Spleen (tissue), 11 donors: Measurements from ENCODE around the gene MIS18BP1. TPM values are rescaled to one million over a fixed set of nuclear protein-coding genes. Genes with fewer than 3 reads are reported as not detected.

Source experiments
- DNase-seq: peaks from one replicate; pipeline ENCODE4 v3.0.0-alpha.2; 2020
- H3K27ac ChIP-seq, 8 donors: fragments of 200-600 bp; sonication (generic) in 7 of 8; 1 replicate in 4 of 8; 2 replicates in 4 of 8; pipeline versions ENCODE4 v1.5.0 to v1.8.0; 2016 to 2021; ENCODE audit warnings: inconsistent platforms in 4 of 8, mild to moderate bottlenecking in 4 of 8, moderate library complexity in 1 of 8
- H3K27me3 ChIP-seq, 7 donors: fragments of 200-600 bp; sonication (generic) in 6 of 7; replicated peaks in 1 of 7; 1 replicate in 4 of 7; 2 replicates in 3 of 7; pipeline versions ENCODE4 v1.5.0 to v1.8.0; 2016 to 2021; ENCODE audit warnings: inconsistent platforms in 3 of 7, mild to moderate bottlenecking in 1 of 7
- H3K36me3 ChIP-seq, 6 donors: fragments of 200-600 bp; sonication (generic) in 5 of 6; 1 replicate in 4 of 6; 2 replicates in 2 of 6; pipeline versions ENCODE4 v1.5.0 to v1.8.0; 2016 to 2021; ENCODE audit warnings: inconsistent platforms in 2 of 6
- H3K4me1 ChIP-seq, 6 donors: fragments of 200-600 bp; sonication (generic) in 5 of 6; 1 replicate in 3 of 6; 2 replicates in 3 of 6; pipeline versions ENCODE4 v1.5.0 to v1.8.0; 2016 to 2021; ENCODE audit warnings: inconsistent platforms in 3 of 6
- H3K4me3 ChIP-seq, 8 donors: fragments of 200-600 bp; sonication (generic) in 7 of 8; 1 replicate in 4 of 8; 2 replicates in 4 of 8; pipeline versions ENCODE4 v1.5.0 to v1.8.0; 2016 to 2021; ENCODE audit warnings: inconsistent platforms in 4 of 8, mild to moderate bottlenecking in 4 of 8, moderate library complexity in 2 of 8
- H3K9me3 ChIP-seq, 8 donors: fragments of 200-600 bp; sonication (generic) in 7 of 8; 1 replicate in 4 of 8; 2 replicates in 4 of 8; pipeline versions ENCODE4 v1.5.0 to v1.8.0; 2016 to 2021; ENCODE audit warnings: inconsistent platforms in 4 of 8
- CTCF ChIP-seq, 11 experiments: fragments of 200-600 bp in 7 of 11; fragments of 450-650 bp in 4 of 11; sonication (generic) in 4 of 11; IDR thresholded peaks in 8 of 11; conservative IDR thresholded peaks in 3 of 11; 1 replicate in 7 of 11; 2 replicates in 4 of 11; pipeline versions ENCODE4 v1.4.0 to v1.8.0; 2016 to 2021; ENCODE audit warnings: antibody characterized with exemption in 11 of 11, inconsistent platforms in 4 of 11, mild to moderate bottlenecking in 1 of 11
- POLR2A ChIP-seq, 3 donors: fragments of 450-650 bp; IDR thresholded peaks; one replicate each; pipeline ENCODE4 v1.5.1; 2017; ENCODE audit warnings: antibody characterized with exemption in 3 of 3, mild to moderate bottlenecking in 1 of 3
- POLR2AphosphoS5 ChIP-seq, 3 donors: sonication (generic); formaldehyde crosslinking; IDR thresholded peaks; one replicate each; pipeline ENCODE4 v1.5.1; 2017; ENCODE audit warnings: antibody characterized with exemption in 3 of 3
- intact Hi-C: fragments of 100-400 bp; cut with DNase I; formaldehyde crosslinking; loops from one replicate; pipeline ENCODE4 v1.15.0; 2023; ENCODE audit warnings: low total_unique reads
- polyA plus RNA-seq, 3 donors: library from polyadenylated mRNA; stranded (reverse); fragments of 200-250 nt; gene quantifications; one replicate each; pipeline ENCODE4 v1.2.1, GENCODE V29; 2013
- small RNA-seq, 4 donors: library from RNA; depleted of rRNA; stranded (forward); fragments of <200 nt; gene quantifications; one replicate each; pipeline ENCODE3, GENCODE V24; 2016
- total RNA-seq, 7 donors: library from RNA; depleted of rRNA in 3 of 7; stranded (reverse); fragments of >200 nt in 3 of 7; fragmentation: NEBNext Ultra II Directional in 4 of 7; extraction: Animal tissue kit (Norgen Biotek cat#: 25700) in 4 of 7; gene quantifications; one replicate each; pipeline versions ENCODE4 v1.1.0 to v1.2.1, GENCODE V29; 2016 to 2021
- donor health status: healthy with polysubstance abuse.
- donor health status: DM: no; HTN: no; CAD: no; lungs with moderate emphysema.
- donor health status: DM: no; HTN: no; CAD: no.
- donor health status: Bipolar disorder and iron deficiency.
- donor health status: healthy.
- donor health status: DM: no; HTN: no; CAD: no.
- donor health status: DM: yes; HTN: yes; CAD: no.

Gene MIS18BP1
- total and polyA plus RNA-seq, 10 donors: 12.8 to 86.3 (median 44.8) TPM

DNA sequence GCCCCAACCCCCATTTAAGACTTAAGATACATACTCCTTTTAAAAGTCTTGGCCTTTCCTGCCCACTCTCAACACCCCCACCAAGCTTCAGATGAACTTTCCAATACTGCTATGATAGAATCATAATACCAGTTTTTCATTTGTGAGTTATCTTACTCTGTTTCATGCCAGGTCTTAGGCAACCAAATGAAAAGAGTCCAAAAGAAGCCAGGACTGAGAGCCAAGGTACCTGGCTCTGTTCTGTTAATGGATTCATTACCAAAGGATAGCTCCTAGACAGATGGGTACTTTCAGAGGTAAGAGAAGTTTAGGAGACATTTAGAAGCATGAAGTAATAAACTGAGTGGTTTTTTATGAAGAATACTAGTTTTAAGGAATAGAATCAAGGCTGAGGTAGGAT, 83.1 kb downstream of the MIS18BP1 start:
- DNase-seq: no peak
- H3K27me3 ChIP-seq: no peaks in the 10 kb centered on the region
- no peaks in the 10 kb centered on the region for H3K9me3 ChIP-seq
- H3K4me1 ChIP-seq: no peaks in the 10 kb centered on the region
- no peak overlapping the region for H3K4me3 ChIP-seq
- intact Hi-C loops: no loop called here
- H3K27ac ChIP-seq: no peak overlapping the region
- TF ChIP-seq POLR2AphosphoS5 (IDR thresholded peaks at IDR 0.05) (no peak), CTCF (IDR thresholded peaks at IDR 0.05 in 8 of 11, conservative IDR thresholded peaks at IDR 0.05 in 3 of 11) (no peak), POLR2A (IDR thresholded peaks at IDR 0.05) (no peak)
- H3K36me3 ChIP-seq: peaks cover 0 to 66% (median 7%) of the 10 kb centered on the region in 6 donors

GRCh38 chr14:45156067-45156466, 96.9 kb downstream of the MIS18BP1 start:
- Histone ChIP-seq H3K27me3 (no peaks in the 10 kb centered on the region), H3K4me3 (no peak overlapping the region), H3K36me3 (peaks cover 0 to 36% (median 0%) of the 10 kb centered on the region in 6 donors), H3K27ac (no peak overlapping the region), H3K9me3 (no peaks in the 10 kb centered on the region), H3K4me1 (no peaks in the 10 kb centered on the region)
- TF ChIP-seq POLR2AphosphoS5 (IDR thresholded peaks at IDR 0.05) (no peak), CTCF (IDR thresholded peaks at IDR 0.05 in 8 of 11, conservative IDR thresholded peaks at IDR 0.05 in 3 of 11) (no peak), POLR2A (IDR thresholded peaks at IDR 0.05) (no peak)
- intact Hi-C loops: no loop called here
- no peak for DNase-seq

Small RNA genes lying within 50 kb of the gene (small RNA-seq; reads per million reads assigned to genes)
- gene RNU6-552P: 0 reads per million in 4 donors

Other genes starting within 250 kb of the MIS18BP1 start
- gene PRPF39, start 169.1 kb downstream of the MIS18BP1 start, total RNA-seq: 10 to 100 TPM; 34.5 to 44.5 (median 37.3) TPM
- 10 to 100 TPM; 24.8 to 39.5 (median 29.9) TPM for gene PRPF39, start 169.1 kb downstream of the MIS18BP1 start, polyA plus RNA-seq
- 10 to 100 TPM; 27.9 to 48.4 (median 36.0) TPM for gene FKBP3, start 118.7 kb downstream of the MIS18BP1 start, total RNA-seq
- 10 to 100 TPM; 84.3 to 97.4 (median 91.4) TPM for gene FKBP3, start 118.7 kb downstream of the MIS18BP1 start, polyA plus RNA-seq
- gene FANCM, start 117.3 kb downstream of the MIS18BP1 start, total RNA-seq: 10 to 100 TPM in 5 of 7 donors, 1 to 10 TPM in 2; 6.8 to 23.8 (median 11.6) TPM
- 1 to 10 TPM; 3.1 to 5.6 (median 3.8) TPM for gene FANCM, start 117.3 kb downstream of the MIS18BP1 start, polyA plus RNA-seq